NAMALWA (cell line): ENCODE measurements around the gene CUTA.
"Not testable (repeated sequence)": the region's sequence is repeated elsewhere in the genome, so short reads cannot be mapped to it uniquely, and the experiment has no call there.

Experiments
- DNase-seq: peaks from one replicate; pipeline ENCODE4 v3.0.0-alpha.2; 2015; ENCODE audit warnings: low spot score

The CUTA gene

DNA sequence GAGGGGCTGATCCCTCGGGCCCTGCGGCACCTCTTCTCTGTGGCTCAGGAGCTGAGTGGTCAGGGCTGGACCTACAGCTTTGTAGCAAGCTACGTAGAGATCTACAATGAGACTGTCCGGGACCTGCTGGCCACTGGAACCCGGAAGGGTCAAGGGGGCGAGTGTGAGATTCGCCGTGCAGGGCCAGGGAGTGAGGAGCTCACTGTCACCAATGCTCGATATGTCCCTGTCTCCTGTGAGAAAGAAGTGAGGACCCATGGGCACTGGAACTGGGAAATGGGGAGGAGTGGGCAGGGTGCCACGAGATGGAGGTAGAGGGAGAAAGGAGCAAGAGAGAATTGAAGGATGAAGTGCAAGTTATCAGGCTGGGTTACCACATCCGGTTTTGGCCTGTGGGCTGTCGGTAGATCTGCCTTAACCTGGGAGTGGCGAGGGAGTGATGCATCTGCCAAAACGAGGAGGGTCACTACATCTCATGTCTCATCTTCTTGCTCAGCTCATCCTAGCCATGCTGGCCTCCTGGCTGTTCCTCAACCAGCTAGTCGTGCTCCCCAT is 12.4 kb downstream of the CUTA start:
- DNase-seq = no peak

DNA sequence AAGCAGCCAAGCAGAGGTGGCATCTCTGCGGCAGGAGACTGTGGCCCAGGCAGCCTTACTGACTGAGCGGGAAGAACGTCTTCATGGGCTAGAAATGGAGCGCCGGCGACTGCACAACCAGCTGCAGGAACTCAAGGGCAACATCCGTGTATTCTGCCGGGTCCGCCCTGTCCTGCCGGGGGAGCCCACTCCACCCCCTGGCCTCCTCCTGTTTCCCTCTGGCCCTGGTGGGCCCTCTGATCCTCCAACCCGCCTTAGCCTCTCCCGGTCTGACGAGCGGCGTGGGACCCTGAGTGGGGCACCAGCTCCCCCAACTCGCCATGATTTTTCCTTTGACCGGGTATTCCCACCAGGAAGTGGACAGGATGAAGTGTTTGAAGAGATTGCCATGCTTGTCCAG is 13.0 kb downstream of the CUTA start:
- no peak for DNase-seq

DNA sequence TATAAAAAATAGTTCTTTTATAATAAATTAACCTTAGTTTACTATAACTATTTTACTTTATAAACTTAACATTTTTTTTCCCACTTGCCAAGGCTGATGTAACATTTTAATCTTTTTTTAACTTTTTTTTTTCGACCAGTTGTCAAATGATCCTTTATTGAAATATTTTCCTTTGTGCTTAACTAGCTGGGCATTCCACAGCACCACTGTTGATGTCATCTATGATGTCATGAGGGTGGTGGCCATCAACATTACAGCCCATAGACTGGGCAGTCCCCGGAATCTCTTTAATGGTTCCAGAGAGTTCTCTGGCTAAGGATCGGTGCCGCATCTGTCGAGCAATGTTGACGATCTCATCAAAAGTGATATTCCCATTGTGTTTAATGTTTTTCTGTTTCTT is 18.0 kb downstream of the CUTA start:
- not testable (repeated sequence) for DNase-seq

DNA sequence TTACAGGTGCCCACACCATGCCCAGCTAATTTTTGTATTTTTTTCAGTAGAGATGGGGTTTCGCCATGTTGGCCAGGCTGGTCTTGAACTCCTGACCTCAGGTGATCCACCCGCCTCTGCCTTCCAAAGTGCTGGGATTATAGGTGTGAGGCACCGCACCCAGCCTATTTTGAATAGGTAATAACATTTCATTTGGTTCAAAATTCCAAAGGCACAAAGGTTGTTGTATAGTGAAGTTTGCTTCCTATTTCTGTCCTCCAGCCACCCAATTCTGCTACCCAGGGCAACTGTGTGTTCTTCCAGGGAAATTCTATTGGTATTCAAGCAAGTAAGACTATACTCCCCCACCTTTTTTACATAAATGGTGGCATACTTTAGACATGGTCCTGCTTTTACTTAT is 19.3 kb downstream of the CUTA start:
- not testable (repeated sequence) for DNase-seq

DNA sequence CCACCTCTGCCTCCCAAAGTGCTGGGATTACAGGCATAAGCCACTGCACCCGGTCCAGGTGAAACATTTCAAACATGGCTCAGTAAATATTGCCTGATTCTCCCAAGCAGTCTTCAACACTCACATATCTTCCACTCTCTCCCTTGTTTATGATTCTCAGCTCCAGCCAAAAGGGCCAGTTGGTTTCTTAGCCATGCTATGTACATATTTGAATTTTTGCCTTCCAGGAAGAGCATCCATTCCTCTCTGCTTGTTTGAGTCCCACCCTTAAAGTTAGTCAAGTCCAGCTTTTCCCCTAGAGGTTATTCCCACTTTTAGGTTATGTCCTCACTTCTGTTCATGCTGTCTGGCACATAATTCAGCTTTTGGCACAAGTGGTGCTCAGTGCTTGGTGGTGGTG is 20.4 kb downstream of the CUTA start:
- DNase-seq = no peak

DNA sequence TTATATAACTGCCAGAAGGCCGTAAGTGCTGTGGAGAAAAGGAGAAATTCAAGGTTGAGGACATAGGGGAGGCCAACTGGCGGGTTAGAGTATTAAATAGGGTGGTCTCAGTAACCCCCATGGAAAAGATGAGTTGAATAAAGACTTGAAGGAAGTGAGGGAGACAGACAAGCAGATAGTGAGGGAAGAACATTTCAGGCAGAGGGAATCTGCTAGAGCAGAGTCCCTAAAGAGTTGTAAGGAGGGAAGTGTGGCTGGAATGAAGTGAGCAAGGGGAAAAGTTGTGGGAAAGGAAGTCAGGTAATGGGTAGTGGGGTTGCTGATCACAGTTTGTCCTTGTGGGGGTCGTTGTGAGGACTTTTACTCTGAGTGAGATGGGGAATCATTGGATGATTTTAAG is 24.9 kb downstream of the CUTA start:
- DNase-seq = no peak

DNA sequence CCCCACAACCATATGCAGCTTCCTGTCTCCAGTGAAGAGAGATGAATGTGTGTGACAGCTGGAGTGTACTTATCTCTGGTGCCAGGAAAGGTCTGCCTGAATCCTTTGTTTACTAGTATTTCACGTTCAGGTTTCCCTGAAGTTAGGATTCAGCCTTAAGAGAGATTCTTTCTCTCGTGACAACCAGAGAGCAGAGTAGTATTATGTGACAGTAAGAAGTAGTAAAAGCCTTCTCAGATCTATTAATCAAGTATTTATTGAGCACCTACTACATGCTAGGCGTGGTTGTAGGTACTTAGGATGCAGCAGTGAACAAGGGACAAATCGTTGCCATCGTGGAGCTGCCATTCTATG is 25.3 kb downstream of the CUTA start:
- DNase-seq = peak; percentile 53

DNA sequence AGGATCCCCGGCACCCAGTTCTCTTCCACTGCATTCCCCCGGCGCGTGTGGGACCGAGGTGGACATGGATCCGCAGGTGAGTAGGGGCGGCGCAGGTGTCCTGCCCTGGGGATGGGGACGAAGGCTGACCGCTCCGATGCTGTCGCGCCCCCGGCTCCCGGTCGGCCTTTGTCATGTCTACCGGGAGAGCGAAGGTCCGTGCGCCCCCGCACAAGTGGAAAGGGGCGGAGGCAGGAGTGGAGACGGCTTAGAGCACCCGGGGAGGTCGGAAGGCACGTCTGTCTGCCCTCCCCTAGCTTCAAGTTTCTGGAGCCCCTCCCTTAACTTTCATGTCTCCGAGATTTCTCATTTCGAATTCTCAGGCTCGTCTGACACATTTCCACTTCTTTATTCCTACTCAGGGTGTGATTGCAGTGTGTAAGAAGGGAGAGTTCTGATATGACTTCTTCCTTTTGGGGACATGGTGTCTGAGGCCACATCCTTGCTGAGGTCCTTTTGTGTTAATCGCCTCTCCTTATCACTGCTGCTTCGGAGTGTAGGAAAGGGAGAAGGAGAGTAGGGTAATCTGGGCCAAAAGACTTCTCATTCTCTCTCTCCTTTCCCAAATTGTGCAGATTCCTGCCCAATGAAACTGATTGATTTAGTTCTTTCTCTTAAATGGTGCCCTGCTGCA is 25.8 kb downstream of the CUTA start:
- peak; percentile 60 for DNase-seq

DNA sequence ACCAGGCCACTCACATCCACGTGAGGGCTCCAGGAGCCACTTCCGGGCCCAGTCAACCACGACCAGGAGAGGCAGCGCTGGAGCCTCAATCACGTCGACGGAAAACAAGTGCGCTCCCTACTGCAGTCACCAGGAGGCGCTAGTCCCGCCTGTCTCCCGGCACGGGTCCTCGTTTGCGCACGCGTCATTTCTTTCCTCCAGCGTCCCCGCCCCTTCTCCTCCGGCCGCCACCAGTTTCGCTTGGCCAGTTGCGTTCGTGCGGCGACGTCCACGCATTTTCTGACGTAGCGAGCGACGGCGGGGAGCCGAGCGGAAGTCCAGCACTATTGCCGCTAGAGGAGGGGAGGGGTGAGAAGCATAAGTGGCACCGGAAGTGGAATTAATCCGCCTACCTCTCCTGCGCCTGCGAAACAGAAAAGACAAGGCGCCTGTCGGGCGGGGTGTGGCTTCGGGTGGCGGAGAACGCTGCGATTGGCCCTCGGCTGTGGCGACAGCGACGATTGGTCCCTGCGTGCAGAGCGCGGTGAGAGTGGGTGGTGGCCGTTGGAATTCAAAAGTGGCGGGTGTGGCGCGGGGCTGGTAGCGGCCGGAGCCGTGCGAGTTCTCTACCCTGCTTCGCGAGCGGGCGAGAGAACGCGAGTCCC is 26.5 kb downstream of the CUTA start, which contains the start of gene KIFC1:
Gene KIFC1, plus strand, starts transcription at position 546 of the 644 bp plus-strand sequence. CDS start 163 bp downstream, outside the sequence.
- peak; percentile 99 for DNase-seq

DNA sequence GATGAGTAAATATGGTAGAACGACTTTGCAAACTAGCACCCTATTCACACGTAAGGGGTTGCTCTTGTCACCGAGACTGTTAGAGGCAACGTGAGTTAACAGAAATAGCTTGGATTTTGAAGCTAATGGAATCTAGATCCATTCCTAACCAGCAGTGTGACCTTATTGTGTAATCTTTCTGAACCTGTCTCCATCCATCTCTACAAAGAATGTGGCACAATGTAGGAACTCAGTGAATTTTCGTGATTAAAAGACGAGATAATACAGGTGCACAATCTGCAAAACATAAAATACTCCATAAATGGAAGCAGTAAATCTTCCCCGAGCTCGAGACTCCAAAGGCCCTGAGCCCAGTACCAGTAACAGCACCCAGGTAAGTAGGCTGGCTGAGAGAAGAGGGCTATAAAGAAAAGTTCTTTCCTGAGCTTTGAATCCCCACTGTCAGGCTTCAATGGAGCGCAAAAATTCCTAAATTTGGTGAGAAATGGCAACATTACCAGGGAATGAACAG is 27.1 kb downstream of the CUTA start:
- no peak for DNase-seq

DNA sequence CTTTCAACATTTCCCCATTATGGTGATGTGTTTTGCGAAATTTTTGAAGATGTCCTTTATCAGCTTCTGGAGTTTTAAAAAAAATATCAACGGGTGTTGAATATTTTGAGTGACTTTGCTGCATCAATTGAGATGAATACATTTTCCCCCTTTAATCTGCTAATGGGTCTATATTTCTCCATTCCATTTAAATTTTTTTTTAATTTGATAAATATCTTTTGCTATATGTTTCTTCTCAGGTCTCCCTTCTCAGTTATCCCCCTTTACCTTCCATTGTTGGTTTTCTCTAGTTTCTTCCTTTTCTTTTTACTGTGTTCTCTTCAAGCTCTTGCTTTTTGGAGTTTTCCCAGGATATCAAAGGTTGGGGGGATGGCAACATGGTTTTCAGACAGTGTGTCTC is 27.7 kb downstream of the CUTA start:
- DNase-seq = no peak

DNA sequence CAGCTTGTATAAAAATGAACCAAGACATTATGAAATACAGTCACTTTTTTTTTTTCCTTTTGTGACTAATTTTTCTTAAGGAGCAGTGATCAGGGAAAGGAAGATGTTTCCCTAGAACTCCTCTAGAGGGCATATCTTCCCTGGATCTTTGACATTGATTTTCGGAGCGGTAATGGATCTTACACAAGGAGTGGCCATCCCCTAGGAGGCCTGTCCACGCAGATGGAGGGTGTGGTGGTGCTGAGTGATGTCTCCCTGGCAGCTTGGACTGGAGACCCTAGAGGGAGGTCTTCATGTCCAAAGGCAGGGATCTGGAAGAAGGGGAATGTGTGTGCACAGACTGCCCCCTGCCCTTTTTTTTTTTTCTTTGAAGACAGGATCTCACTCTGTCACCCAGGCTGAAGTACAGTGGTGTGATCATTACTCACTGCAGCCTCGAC is 33.3 kb downstream of the CUTA start:
- DNase-seq = no peak

DNA sequence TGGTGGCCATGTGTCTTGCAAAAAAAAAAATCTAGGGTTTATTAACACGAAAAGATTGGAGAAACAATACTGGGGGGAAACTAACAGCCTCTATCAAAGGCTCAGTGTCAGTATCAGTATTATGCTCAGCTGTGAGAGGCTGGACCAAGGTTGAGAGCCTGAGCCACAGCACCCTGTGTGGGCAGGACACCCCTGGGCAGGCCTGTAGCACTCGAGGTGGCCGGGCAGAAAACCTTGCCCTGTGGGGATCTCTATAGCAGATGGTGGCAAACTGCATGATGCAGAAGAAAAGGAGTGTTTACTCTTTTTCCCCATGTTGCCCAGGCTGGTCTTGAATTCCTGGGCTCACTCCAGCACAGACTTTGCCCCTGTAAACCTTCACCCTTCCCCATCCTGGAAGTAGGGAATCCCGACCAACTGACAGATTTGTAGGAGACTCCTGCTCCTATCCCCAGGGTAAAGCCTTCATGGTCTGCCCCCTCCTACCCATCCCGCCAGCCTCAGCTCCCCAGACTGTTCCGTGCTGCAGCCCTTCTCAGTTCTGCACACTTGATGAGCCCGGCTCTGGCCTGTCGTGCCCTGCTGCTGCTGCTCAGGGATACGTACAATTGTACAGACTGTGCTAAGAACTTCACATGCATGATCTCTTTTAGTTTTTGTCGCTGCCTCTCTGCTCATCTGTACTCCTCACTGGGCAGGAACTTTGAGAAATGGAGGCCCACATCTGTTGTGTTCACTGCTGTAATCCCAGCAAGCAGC is 34.3 kb downstream of the CUTA start:
- no peak for DNase-seq

DNA sequence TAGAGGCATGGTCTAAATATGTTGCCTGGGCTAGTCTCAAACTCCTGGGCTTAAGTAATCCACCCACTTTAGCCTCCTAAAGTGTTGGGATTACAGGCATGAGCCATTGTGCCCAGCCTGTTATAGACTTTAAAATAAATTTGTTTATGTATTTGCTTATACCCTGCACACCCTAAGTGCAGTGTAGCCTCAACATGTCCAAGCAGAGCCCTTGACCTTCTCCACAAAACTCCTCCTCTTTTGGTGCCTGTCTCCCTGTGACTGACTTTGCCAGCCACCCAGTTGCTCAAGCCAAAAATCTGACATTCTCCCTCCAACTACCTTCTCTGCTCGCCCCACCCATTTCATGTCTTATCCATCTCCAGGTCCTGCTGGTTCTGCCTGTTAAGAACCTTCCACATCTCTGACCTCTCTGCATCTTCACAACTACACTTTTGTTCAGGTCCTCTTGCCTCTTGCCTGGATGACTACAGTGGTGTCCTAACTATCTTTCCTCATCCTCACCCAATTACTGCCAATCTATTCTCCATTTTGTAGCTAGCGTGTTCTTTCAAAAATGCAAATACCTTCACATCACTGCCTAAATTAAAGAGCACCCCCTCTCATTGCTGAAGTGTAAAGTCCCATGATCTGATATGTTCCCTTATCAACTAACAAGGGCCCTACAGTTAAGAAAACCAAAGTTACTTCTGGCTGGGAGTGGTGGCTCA is 37.5 kb downstream of the CUTA start:
- no peak for DNase-seq

DNA sequence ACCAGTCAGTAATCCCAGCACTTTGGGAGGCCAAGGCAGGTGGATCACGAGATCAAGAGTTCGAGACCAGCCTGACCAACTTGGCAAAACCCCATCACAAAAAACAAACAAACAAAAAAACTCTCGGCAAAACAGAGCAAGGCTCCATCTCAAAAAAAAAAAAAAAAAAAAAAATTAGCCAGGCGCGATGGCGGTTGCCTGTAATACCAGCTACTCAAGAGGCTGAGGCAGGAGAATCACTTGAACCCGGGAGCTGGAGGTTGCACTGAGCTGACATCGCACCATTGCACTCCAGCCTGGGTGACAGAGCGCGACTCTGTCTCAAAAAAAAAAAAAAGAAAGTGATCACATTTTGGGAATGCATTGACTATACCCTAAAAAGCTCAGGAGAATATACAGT is 38.7 kb downstream of the CUTA start:
- DNase-seq = not testable (repeated sequence)

DNA sequence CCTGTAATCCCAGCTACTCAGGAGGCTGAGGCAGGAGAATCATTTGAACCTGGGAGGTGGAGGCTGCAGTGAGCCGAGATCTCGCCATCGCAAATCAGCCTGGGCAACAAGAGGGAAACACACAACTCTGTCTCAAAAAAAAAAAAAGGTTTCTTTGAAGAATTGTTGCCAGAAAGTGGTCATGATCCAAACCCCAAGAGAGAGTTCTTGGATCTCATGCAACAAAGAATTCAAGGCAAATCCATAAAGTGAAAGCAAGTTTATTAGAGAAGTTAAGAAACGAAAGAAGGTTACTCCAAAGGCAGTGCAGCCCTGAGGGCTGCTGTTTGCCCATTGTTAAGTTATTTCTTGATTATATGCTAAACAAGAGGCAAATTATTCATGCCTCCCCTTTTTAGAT is 40.7 kb downstream of the CUTA start:
- DNase-seq = no peak

DNA sequence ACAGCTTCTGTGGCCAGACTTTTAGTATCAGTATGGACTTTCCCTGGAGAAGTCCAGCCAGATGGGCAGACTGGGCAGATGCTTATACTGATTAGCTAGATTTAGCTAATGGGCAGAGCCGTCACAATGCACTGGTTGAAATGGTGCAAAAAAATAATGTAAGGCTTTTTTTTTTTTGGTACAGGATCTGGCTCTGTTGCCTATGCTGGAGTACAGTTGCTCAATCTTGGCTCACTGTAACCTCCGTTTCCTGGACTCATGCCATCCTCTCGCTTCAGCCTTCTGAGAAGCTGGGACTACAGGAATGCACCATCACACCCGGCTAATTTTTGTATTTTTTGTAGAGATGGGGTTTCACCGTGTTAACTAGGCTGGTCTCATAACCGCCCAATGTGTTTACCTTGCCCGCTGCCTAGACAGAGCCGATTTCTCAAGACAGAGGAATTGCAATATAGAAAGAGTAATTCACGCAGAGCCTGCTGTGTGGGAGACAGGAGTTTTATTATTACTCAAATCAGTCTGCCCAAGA is 42.7 kb downstream of the CUTA start:
- no peak for DNase-seq

DNA sequence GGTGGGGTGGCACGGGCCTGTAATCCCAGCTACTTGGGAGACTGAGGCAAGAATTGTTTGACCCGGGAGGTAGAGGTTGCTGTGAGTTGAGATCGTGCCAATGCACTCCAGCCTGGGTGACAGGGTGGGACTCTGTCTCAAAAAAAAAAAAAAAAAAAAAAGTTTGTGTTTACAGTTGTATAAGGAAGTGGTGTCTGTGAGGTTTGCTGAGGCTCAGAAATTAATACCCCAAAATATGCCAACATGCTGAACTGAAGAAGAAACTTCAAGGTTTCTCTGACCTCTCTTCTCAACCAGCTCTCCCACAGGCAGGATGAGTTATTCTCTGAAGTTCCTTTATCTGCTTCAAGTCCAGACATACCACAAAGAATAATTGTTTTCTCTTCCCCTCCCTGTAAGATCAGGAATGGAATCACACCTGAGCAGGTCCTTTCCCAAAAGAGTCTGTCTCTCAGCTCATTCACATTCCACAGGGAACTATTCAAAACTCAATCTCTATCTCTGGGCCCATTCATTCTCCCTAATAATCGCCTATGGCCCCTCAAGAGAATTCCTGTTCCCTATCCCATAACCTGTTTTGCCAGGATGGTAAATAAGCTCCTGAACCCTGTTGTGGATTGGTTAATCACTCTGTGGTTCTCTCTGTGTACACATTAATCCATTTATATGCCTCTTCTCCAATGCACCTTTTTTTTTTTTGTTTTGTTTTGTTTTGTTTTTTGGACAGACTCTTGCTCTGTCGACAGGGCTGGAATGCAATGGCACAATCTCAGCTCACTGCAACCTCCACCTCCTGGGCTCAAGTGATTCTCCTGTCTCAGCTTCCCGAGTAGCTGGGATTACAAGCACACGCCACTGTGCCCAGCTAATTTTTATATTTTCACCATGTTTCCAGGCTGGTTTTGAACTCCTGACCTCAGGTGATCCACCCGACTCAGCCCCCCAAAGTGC is 43.7 kb downstream of the CUTA start:
- DNase-seq = no peak

DNA sequence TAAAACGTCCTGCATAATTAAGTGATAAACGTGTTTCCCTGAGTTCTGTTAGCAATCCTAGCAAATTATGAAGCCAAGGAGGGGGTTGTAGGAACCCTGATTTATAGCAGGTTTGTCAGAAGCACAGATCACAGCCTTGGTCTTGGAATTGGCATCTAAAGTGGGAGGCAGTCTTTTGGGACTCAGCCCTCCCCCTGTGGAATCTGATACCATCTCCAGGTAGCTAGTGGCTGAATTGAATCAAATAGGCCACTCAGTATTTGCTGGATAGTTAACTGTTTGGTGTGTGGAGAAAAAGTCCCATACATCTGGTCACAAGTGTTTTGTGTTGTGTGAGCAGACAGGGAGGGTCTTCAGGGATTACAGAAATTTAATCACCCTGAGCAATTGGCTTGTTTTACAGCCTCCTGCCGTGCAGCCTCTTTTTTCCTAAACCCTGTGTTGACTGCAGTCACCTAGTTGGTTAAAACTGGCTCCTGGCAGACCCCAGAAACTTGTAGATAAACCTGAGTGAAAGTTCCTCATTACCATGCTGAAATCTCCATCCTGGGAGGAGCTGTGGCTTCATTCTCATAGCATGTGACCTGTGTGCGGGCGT is 45.3 kb downstream of the CUTA start:
- DNase-seq = no peak

DNA sequence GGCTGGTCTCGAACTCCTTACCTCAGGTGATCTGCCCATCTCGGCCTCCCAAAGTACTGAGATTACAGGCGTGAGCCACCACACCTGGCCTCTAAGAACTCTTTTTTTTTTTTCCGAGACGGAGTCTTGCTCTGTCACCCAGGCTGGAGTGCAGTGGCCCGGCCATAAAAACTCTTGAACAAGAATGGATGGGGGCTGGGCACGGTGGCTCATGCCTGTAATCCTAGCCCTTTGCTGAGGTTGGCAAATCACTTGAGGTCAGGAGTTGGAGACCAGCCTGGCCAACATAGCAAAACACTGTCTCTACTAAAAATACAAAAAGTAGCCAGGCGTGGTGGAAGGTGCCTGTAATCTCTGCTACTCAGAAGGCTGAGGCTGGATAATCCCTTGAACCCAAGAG is 46.0 kb downstream of the CUTA start:
- not testable (repeated sequence) for DNase-seq
